NB4 (cell line): ENCODE measurements around the gene MERTK.

Source experiments
- MYC ChIP-seq: IDR thresholded peaks from 2 replicates; pipeline ENCODE4 v1.6.1; 2011; ENCODE audit warnings: low read depth, low read length
- POLR2A ChIP-seq: IDR thresholded peaks from 2 replicates; pipeline ENCODE4 v1.6.1; 2011; ENCODE audit warnings: mild to moderate bottlenecking; ENCODE audit not compliant: insufficient read length; ENCODE audit errors: extremely low read depth
- TF ChIP-seq, protein P1 (sequence below): IDR thresholded peaks from 2 replicates; pipeline ENCODE4 v1.6.1; 2011; ENCODE audit warnings: low read depth, low read length
- TF ChIP-seq, protein P2 (sequence below): IDR thresholded peaks from one replicate; pipeline ENCODE4 v1.5.1; 2012; ENCODE audit warnings: low read depth, low read length

DNA sequence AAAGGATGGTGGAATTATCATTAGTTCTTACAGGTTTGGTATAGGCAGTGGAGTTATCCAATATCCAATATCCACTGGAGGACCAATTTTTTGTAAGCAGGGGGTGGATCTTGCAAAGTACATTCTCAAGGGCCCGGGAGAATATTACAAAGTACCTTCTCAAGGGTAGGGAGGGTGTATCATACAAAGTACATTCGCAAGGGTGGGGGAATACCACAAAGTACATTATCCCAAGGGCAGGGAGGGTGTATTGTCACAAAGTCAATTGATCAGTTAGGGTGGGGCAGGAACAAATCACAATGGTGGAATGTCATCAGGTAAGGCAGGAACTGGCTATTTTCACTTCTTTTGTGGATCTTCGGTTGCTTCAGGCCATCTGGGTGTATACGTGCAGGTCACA, 101.4 kb downstream of the MERTK start:
- TF ChIP-seq, protein P1, sequence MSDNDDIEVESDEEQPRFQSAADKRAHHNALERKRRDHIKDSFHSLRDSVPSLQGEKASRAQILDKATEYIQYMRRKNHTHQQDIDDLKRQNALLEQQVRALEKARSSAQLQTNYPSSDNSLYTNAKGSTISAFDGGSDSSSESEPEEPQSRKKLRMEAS, result no peak
- TF ChIP-seq, protein P2, sequence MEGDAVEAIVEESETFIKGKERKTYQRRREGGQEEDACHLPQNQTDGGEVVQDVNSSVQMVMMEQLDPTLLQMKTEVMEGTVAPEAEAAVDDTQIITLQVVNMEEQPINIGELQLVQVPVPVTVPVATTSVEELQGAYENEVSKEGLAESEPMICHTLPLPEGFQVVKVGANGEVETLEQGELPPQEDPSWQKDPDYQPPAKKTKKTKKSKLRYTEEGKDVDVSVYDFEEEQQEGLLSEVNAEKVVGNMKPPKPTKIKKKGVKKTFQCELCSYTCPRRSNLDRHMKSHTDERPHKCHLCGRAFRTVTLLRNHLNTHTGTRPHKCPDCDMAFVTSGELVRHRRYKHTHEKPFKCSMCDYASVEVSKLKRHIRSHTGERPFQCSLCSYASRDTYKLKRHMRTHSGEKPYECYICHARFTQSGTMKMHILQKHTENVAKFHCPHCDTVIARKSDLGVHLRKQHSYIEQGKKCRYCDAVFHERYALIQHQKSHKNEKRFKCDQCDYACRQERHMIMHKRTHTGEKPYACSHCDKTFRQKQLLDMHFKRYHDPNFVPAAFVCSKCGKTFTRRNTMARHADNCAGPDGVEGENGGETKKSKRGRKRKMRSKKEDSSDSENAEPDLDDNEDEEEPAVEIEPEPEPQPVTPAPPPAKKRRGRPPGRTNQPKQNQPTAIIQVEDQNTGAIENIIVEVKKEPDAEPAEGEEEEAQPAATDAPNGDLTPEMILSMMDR, result no peak
- no peak for TF ChIP-seq POLR2A
- no peak for TF ChIP-seq MYC
